Right ventricle myocardium inferior (tissue), 1 donor: ENCODE results near the gene SH2D4B. TPM values are rescaled to one million over a fixed set of nuclear protein-coding genes. Genes with fewer than 3 reads are reported as not detected.

Source experiments
- ATAC-seq: fragments of 200-7000 bp; cut with Tn5 transposase; one replicate; pipeline ENCODE4 v1.9.1; 2020; ENCODE audit warnings: mild to moderate bottlenecking, moderate library complexity
- DNase-seq: peaks from one replicate; pipeline ENCODE4 v3.0.0; 2021; ENCODE audit errors: missing footprints
- intact Hi-C: fragments of 100-400 bp; cut with DNase I; formaldehyde crosslinking; loops from one replicate; pipeline ENCODE4 v1.11.0; 2022
- total RNA-seq: library from RNA; stranded (reverse); fragmentation: NEBNext Ultra II Directional; extraction: Animal tissue kit (Norgen Biotek cat#: 25700); gene quantifications from one replicate; pipeline ENCODE4 v1.2.1, GENCODE V29; 2021
- donor health status: DM: no; HTN: yes; CAD: no; lungs with severe emphysema.

The SH2D4B gene
- total RNA-seq, 1 donor from 2014 or later = not detected

GRCh38 chr10:80647173-80647833, 109.6 kb downstream of the SH2D4B start:
- ATAC-seq (no peak), DNase-seq (no peak)
- intact Hi-C loops = no loop called here

GRCh38 chr10:80648106-80648505, 110.4 kb downstream of the SH2D4B start:
- DNase-seq (no peak), ATAC-seq (no peak)
- intact Hi-C loops = no loop called here

GRCh38 chr10:80649183-80649582, 111.5 kb downstream of the SH2D4B start:
- intact Hi-C loops = no loop called here
- DNase-seq (no peak), ATAC-seq (no peak)

- ATAC-seq (no peak), DNase-seq (no peak)
- intact Hi-C loops = no loop called here
These were observed 118.2 kb downstream of the SH2D4B start for GRCh38 chr10:80655898-80656297.

- intact Hi-C loops = no loop called here
- ATAC-seq (no peak), DNase-seq (no peak)
These were observed 120.4 kb downstream of the SH2D4B start for GRCh38 chr10:80658068-80658467.

GRCh38 chr10:80659289-80659688, 121.6 kb downstream of the SH2D4B start:
- intact Hi-C loops = no loop called here
- peak; percentile 47 for ATAC-seq
- no peak for DNase-seq

GRCh38 chr10:80660266-80660665, 122.6 kb downstream of the SH2D4B start:
- no peak for DNase-seq
- intact Hi-C loops = loop anchor here (5.0 to 10.0 kb wide), 2 partner anchors 63 to 215 kb away; no protein-coding TSS in a partner anchor
- ATAC-seq = no peak

GRCh38 chr10:80660736-80661135, 123.0 kb downstream of the SH2D4B start:
- peak; percentile 12 for ATAC-seq
- intact Hi-C loops = loop anchor here (5.0 to 10.0 kb wide), 2 partner anchors 63 to 216 kb away; no protein-coding TSS in a partner anchor

GRCh38 chr10:80661526-80661925, 123.8 kb downstream of the SH2D4B start:
- no peak for DNase-seq
- intact Hi-C loops = loop anchor here (5.0 to 10.0 kb wide), 2 partner anchors 64 to 217 kb away; no protein-coding TSS in a partner anchor
- no peak for ATAC-seq

More at GRCh38 chr10:80660736-80661135, 123.0 kb downstream of the SH2D4B start:
- no peak for DNase-seq

GRCh38 chr10:80662429-80663261, 124.9 kb downstream of the SH2D4B start:
- ATAC-seq (peak; percentile 86), DNase-seq (peak; percentile 92)
- intact Hi-C loops = loop anchor here (5.0 to 10.0 kb wide), 2 partner anchors 65 to 218 kb away; no protein-coding TSS in a partner anchor

GRCh38 chr10:80664071-80664680, 126.5 kb downstream of the SH2D4B start:
- DNase-seq (peak; percentile 88), ATAC-seq (peak; percentile 67)
- intact Hi-C loops = loop anchor here (2.0 to 10.0 kb wide), 3 partner anchors 67 to 259 kb away; no protein-coding TSS in a partner anchor

- no peak for ATAC-seq
- intact Hi-C loops = loop anchor here (10.0 kb wide), 1 partner anchor 225 kb away; no protein-coding TSS in a partner anchor
- DNase-seq = no peak
These were observed 131.8 kb downstream of the SH2D4B start for GRCh38 chr10:80669485-80669884.

GRCh38 chr10:80670774-80671173, 133.1 kb downstream of the SH2D4B start:
- ATAC-seq (no peak), DNase-seq (no peak)
- intact Hi-C loops = no loop called here

- intact Hi-C loops = no loop called here
These were observed 134.1 kb downstream of the SH2D4B start for GRCh38 chr10:80671847-80672246.

GRCh38 chr10:80672613-80673012, 134.9 kb downstream of the SH2D4B start:
- DNase-seq (no peak), ATAC-seq (no peak)
- intact Hi-C loops = no loop called here

More at GRCh38 chr10:80671847-80672246, 134.1 kb downstream of the SH2D4B start:
- ATAC-seq = no peak
- no peak for DNase-seq

- intact Hi-C loops = no loop called here
- DNase-seq (no peak), ATAC-seq (no peak)
These were observed 137.1 kb downstream of the SH2D4B start for GRCh38 chr10:80674809-80675208.

GRCh38 chr10:80681142-80681541, 143.4 kb downstream of the SH2D4B start:
- intact Hi-C loops = no loop called here
- ATAC-seq (no peak), DNase-seq (no peak)

- ATAC-seq (no peak), DNase-seq (no peak)
- intact Hi-C loops = no loop called here
These were observed 146.6 kb downstream of the SH2D4B start for GRCh38 chr10:80684259-80684658.

GRCh38 chr10:80685355-80685754, 147.7 kb downstream of the SH2D4B start:
- no peak for DNase-seq
- intact Hi-C loops = no loop called here
- no peak for ATAC-seq
